ENCODE measurements around the gene PIK3R6.

PIK3R6 gene

GRCh38 chr17:8835631-8836364, 31.7 kb downstream of the PIK3R6 start:
- TF ChIP-seq CTCF (conservative IDR thresholded peaks at IDR 0.05; ENCODE audit: control insufficient read depth, insufficient read depth, low read depth, low read length), result no peak
- no peak overlapping the region for H3K4me3 ChIP-seq (ENCODE audit: control insufficient read depth, low read depth, low read length)
- DNase-seq (ENCODE audit: low read depth), result no peak

GRCh38 chr17:8835106-8835505, 32.4 kb downstream of the PIK3R6 start:
- no peak for TF ChIP-seq CTCF (conservative IDR thresholded peaks at IDR 0.05; ENCODE audit: control insufficient read depth, insufficient read depth, low read depth, low read length)
- H3K4me3 ChIP-seq (ENCODE audit: control insufficient read depth, low read depth, low read length), result no peak overlapping the region
- DNase-seq (ENCODE audit: low read depth), result no peak

- DNase-seq (ENCODE audit: low read depth), result no peak
- peak; percentile 32 for TF ChIP-seq CTCF (conservative IDR thresholded peaks at IDR 0.05; ENCODE audit: control insufficient read depth, insufficient read depth, low read depth, low read length)
- H3K4me3 ChIP-seq (ENCODE audit: control insufficient read depth, low read depth, low read length), result no peak overlapping the region
Measured at GRCh38 chr17:8832711-8833352, 34.6 kb downstream of the PIK3R6 start.

GRCh38 chr17:8831234-8831849, 36.1 kb downstream of the PIK3R6 start:
- H3K4me3 ChIP-seq (ENCODE audit: control insufficient read depth, low read depth, low read length), result no peak overlapping the region
- TF ChIP-seq CTCF (conservative IDR thresholded peaks at IDR 0.05; ENCODE audit: control insufficient read depth, insufficient read depth, low read depth, low read length), result no peak
- DNase-seq (ENCODE audit: low read depth), result no peak

GRCh38 chr17:8830141-8830540, 37.3 kb downstream of the PIK3R6 start:
- no peak overlapping the region for H3K4me3 ChIP-seq (ENCODE audit: control insufficient read depth, low read depth, low read length)
- TF ChIP-seq CTCF (conservative IDR thresholded peaks at IDR 0.05; ENCODE audit: control insufficient read depth, insufficient read depth, low read depth, low read length), result no peak
- no peak for DNase-seq (ENCODE audit: low read depth)

GRCh38 chr17:8829036-8829941, 38.2 kb downstream of the PIK3R6 start:
- no peak for TF ChIP-seq CTCF (conservative IDR thresholded peaks at IDR 0.05; ENCODE audit: control insufficient read depth, insufficient read depth, low read depth, low read length)
- H3K4me3 ChIP-seq (ENCODE audit: control insufficient read depth, low read depth, low read length), result no peak overlapping the region
- DNase-seq (ENCODE audit: low read depth), result no peak
